HG03354 (cell line): Measurements from ENCODE around the gene ADGRV1.

Experiments used
- ATAC-seq: cut with Tn5 transposase; IDR thresholded peaks from one replicate; pipeline ENCODE4 v1.9.1; 2021; ENCODE audit warnings: mild to moderate bottlenecking; ENCODE audit not compliant: unreplicated experiment, poor library complexity, severe bottlenecking

The ADGRV1 gene

DNA sequence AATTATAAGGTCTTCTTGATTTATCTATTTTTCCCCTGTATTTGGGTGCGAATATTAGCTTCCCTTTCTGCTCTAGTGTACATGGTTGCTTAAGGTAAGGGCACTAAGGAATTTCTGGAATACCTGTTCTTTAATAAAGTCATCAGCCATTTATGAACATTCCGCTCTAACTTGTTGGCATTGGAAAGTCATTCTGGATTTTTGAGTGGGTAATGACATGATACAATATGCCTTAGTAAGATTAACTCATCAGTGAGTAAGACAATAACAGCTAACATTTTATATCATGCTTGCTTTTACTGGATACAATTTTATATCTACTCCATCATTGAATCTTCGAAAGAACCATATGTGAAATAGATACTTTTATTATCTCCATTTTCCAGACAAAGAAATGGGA is 628.4 kb downstream of the ADGRV1 start:
- ATAC-seq: no peak

- no peak for ATAC-seq
Measured at GRCh38 chr5:91188755-91189154, 630.2 kb downstream of the ADGRV1 start.

DNA sequence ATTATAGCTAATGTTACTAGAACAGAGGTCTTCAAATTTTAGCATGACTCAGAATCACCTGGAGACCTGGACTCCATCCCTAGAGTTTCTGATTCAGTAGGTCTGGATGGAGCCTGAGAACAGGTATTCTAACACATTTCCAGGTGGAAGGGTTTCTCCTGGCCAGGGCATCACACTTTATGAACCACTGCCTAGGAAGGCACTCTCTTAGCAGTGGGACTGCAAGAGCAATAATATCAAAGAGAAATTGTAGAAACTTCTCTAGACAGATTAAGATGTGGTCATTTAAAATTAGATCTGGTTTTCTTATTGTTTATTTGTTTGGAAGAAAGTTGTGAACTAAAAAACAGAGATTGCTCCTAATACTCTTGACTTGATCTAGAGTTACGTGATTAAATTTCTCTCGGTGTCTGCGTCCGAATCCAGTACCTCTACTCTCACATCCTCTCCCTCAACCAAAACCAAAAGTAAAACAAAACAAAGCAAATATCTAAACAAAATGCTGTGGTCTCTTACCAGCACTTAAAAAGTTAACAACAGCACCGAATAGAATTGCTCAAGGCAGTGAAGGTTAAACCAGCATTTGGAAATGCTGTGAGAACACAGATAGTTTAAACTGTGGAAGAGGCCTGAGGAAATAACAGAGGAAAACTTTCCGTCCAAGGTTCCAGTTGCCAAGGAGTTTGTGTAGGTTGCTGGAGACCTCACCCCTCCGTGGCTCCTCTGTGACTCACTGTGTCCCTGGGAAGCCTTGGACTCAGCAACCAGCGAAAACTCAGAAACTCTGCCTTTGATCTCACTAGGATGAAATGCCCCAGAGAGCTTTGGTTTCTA is 631.1 kb downstream of the ADGRV1 start:
- ATAC-seq: peak; percentile 70

GRCh38 chr5:91190314-91190690 is 631.7 kb downstream of the ADGRV1 start:
- ATAC-seq: peak; percentile 18

DNA sequence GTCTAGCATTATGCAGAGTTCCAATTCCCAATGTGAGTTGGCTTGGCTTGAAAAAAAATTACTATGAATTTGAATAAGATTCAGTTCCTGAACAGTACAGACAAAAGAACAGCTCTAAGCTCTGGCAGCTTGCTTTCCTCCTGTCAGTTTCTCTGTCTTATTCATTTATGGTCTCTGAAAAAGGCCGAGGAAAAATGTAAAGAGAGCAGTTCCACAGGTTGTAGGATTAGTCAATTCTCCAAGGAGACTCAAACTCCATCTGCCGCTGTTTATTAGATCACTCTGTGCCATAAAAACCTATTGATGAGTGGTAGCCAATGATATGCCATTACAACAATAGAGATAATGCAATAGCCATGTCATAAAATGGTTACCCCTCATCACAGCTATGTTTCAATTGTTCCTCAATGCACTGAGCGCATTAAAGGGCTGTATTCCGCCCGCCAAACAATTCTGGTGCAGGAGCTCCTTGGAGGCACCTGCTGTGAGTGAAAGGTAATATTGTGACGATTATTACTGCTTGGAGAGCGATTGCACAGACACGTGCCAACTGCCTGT is 636.3 kb downstream of the ADGRV1 start:
- no peak for ATAC-seq

GRCh38 chr5:91200692-91201091 is 642.1 kb downstream of the ADGRV1 start:
- ATAC-seq: no peak

DNA sequence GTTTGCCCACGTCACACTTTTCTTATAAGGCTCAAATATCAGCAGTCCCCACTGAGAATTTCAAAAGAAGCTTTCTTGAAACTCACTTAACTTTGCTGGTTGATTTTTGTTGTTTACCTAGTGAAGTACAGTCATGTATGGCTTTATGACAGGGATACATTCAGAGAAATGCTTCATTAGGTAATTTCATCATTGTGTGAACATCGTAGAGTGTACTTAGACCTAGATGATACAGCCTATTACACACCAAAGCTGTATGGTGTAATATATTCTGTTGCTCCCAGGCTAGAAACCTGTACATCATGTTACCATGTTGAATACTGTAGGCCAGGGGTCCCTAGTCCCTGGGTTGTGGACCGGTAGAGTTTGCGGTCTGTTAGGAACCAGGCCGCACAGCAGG is 647.5 kb downstream of the ADGRV1 start:
- no peak for ATAC-seq

GRCh38 chr5:91206734-91207133 is 648.1 kb downstream of the ADGRV1 start:
- no peak for ATAC-seq

DNA sequence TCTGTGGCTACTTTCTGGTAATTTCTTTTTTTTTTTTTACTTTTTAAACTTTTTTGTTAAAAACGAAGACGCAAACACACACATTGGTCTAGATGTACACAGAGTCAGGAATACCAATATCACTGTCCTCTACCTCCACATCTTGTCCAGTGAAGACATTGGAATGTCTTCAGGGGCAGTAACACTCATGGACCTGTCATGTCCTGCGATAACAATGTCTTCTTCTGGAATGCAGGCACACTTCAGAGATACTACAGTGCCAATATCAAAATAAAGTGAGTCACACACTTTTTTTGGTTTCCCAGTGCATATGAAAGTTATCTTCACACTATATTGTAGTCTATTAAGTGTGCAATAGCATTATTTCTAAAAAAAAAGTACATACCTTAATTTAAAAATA is 648.7 kb downstream of the ADGRV1 start:
- no peak for ATAC-seq

- ATAC-seq: no peak
Measured at GRCh38 chr5:91211997-91212713, 653.6 kb downstream of the ADGRV1 start.

DNA sequence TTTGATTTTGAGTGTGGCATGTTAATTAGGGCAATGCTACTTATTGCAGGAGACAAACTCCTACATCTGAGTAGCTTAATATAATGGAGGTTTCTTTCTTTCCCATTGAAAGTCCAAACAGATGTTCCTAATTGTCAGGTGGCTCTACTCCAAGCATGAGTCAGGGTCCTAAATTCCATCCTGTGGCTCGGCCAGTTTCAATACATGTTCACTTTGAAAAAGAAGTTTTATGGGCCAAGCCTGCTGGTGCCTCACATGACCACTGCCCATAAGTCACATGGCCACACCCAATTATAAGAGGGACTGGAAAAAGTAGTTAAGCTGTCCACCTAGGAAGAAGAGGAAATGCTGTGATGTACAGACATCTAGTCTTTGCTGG is 654.1 kb downstream of the ADGRV1 start:
- no peak for ATAC-seq
